ENCODE measurements around the gene GPC2.

GRCh38 chr7:100152404-100152803 is 24.8 kb downstream of the GPC2 start:
- no peak for TF ChIP-seq CTCF (IDR thresholded peaks at IDR 0.05; ENCODE audit: borderline replicate concordance, extremely low read depth, low read length, poor library complexity, severe bottlenecking)
- TF ChIP-seq EZH2 (IDR thresholded peaks at IDR 0.05; ENCODE audit: borderline replicate concordance, low read depth, low read length, severe bottlenecking): no peak

Measured in DND-41 (cell line).